HS-27A (cell line): ENCODE measurements around the gene BMPR1B.
"Not testable (repeated sequence)": the region's sequence is repeated elsewhere in the genome, so short reads cannot be mapped to it uniquely, and the experiment has no call there.

Experiments
- DNase-seq: peaks from one replicate; pipeline ENCODE4 v3.0.0-alpha.2; 2012; ENCODE audit warnings: low read depth, missing footprints

Gene BMPR1B

GRCh38 chr4:95091272-95091671 lies 333.5 kb downstream of the BMPR1B start:
- DNase-seq, result no peak

- no peak for DNase-seq
Measured at GRCh38 chr4:95092766-95093165, 335.0 kb downstream of the BMPR1B start.

GRCh38 chr4:95093460-95093859 lies 335.7 kb downstream of the BMPR1B start:
- no peak for DNase-seq

GRCh38 chr4:95093936-95094929 lies 336.5 kb downstream of the BMPR1B start:
- DNase-seq, result no peak

DNA sequence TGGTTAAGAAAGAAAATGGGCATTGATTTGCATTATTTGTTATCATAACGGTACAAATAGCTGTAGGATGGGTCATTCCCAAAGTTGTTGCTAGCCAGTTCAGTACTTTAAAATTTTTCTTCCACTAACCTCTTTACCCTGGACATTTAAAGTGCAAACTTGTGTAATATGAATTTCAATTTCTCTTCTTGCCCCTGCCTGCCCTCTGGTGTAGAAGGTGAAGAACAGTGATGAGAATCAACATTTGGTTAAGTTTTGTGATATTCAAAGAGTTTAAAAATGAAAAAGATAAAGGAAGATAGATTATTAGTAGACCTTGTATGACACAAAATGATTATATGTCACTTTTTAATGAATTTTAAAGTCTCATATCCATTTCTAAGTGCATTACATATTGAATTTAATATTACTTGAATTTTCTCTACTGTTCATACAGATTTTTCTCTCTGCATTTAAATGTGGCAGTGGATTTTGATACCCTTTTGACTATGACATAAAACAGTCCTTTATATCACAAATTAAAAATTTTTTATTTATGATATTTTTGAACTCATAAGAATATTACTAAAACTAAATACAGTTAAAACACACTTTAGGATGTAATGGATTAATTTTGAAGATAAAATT lies 337.7 kb downstream of the BMPR1B start:
- no peak for DNase-seq

GRCh38 chr4:95102162-95102790 lies 344.5 kb downstream of the BMPR1B start:
- DNase-seq, result no peak

- DNase-seq, result no peak
Measured at GRCh38 chr4:95105112-95105511, 347.4 kb downstream of the BMPR1B start.

GRCh38 chr4:95105983-95106382 lies 348.2 kb downstream of the BMPR1B start:
- no peak for DNase-seq

DNA sequence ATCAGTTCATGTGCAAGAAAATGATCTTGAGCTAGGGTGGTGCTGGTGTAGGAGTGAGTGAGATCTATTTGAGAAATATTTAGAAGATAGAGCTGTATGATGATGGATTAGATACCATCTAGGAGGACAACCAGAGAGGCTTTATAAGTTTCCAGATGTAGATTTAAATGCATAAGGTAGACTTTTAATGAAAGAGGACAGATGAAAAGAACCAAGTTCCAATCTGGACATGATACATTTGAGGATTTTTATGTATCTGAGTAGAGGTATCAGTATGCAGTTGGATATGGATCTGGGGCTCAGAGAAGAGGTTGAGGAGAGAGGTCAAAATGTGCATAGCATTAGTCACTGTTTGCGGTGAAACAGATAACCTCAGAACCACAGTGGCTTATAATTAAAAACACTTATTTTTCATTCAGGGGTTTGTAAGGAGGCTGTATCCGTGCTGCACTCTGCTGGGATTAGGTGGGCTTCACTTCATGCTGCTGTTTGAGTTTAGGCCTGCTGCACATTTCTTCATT lies 348.7 kb downstream of the BMPR1B start:
- no peak for DNase-seq

- no peak for DNase-seq
Measured at GRCh38 chr4:95107004-95107403, 349.2 kb downstream of the BMPR1B start.

DNA sequence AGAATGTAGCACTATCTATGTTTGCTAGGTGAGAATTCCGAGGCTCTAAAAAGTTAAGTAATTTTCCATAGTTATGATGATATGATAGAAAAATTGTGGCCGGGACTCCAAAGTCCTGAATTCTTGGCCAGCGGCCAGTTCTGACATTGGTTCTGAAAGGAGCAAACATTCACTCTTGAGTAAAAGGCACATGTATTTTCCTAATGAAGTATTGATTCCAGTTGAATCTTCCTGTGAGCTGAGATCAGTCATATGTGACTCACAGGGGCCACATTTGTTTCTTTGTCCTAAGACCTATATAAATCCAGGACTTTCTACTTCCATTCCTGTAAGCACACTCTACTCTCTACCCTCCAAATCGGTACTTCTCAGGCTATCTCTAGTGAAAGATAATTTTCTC lies 349.9 kb downstream of the BMPR1B start:
- no peak for DNase-seq

DNA sequence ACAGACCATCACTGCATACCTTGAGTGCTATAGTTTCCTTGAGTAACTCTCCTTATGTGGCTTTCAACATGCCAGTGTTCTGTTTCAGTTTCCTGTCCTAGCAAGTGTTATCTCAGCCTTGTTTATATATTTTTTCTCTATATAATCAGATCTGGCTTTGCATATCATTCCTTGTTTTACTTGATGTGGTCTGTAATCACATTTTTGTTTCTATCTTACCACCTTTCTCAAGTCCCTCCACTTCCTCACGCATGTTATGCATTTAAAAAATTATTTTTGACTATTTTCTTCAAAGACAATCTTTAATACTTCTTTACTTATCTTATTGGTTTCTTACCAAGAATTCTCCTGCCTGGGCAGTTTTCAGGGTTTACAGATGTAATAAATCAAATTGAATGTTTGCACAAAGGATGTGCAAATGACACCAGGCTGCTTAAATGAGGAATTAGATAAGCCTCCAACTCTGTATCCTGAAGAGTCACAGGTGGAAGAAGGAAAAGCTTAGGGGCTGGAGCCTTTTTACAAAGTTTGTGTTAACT lies 351.2 kb downstream of the BMPR1B start:
- no peak for DNase-seq

DNA sequence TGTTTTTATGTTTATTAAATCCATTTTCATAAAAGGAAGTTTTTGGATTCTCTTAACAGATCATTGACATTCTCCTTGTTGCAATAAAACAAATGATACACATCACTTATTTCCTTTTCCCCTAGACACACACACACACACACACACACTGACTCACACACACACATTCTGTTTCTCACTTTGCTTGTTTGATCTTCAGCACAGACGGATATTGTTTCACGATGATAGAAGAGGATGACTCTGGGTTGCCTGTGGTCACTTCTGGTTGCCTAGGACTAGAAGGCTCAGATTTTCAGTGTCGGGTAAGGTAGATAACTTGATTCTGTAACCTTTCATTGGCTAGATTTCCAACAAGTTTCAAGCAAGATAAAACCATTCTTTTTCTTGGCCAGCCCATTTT lies 356.8 kb downstream of the BMPR1B start:
- DNase-seq, result no peak

DNA sequence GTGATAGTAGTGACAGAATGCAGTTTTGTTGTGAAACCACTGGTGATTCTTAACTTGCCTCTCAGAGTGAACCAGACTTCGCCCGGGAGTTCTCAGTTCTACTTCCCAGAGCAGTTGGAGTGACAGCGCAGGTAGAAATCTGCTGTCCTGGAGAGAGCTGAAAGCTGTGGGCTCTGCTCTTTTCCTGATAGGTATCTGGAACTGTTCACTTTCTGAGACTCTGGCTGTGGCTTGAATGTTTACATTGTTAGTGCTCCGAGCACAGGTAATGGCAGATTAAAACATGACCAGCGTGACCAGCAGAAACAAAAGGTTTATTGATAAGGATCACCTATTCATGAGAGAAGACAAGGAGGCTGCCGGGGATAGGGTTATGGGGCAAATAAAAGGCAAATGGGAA lies 360.7 kb downstream of the BMPR1B start:
- DNase-seq, result no peak

DNA sequence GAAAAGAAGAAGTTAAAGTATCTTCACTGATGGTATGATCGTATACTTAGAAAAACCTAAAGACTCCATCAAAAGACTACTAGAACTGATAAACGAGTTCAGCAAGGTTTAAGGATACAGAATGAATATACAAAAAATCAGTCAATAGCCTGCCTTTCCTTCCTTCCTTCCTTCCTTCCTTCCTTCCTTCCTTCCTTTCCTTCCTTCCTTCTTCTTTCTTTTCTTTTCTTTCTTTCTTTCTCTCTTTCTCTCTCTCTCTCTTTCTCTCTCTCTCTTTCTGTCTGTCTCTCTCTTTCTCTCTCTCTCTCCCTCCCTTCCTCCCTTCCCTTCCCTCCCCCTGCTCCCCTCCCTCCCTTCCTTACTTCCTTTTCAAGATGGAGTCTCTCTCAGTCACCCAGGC lies 362.7 kb downstream of the BMPR1B start:
- DNase-seq, result no peak

DNA sequence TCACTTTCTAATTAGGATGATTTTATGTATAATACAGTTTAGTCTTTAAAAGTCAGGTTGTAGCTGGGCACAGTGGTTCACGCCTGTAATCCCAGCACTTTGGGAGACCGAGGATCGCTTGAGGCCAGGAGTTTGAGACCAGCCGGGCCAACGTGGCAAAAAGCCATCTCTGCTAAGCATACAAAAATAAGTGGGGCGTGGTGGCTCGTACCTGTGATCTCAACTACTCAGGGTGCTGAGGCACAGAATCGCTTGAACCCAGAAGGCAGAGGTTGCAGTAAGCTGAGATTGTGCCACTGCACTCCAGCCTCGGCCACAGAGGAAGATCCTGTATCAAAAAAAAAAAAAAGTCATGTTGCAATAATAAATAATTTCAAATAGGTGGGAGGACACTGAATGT lies 364.2 kb downstream of the BMPR1B start:
- DNase-seq, result no peak

- no peak for DNase-seq
Measured at GRCh38 chr4:95124906-95125504, 367.2 kb downstream of the BMPR1B start.

- DNase-seq, result no peak
Measured at GRCh38 chr4:95129031-95129430, 371.3 kb downstream of the BMPR1B start.

- DNase-seq, result peak; percentile 80
Measured at GRCh38 chr4:95129821-95130311, 372.1 kb downstream of the BMPR1B start.

GRCh38 chr4:95134016-95134415 lies 376.3 kb downstream of the BMPR1B start:
- not testable (repeated sequence) for DNase-seq

GRCh38 chr4:95139424-95139823 lies 381.7 kb downstream of the BMPR1B start:
- DNase-seq, result not testable (repeated sequence)

DNA sequence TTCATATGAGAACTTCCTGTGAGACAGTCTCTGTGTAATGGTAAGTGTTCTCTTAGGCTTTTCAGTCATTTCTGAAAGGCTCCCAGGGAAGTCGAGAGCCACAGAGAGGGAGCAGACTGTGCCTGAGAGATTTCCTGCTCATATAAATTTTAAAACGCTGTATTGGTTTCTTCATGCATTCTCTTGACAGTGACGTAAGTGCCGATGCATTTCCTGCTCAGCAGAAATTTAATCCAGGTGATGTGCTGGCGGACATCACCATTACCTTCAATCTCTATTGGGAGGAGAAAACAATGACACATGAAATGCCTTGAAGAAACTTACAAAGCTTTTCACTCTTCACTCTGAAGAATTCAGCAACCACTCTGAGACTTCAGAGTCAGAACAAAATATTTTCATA lies 383.6 kb downstream of the BMPR1B start:
- DNase-seq, result no peak
